Motor neuron (in vitro differentiated cells): ENCODE results near the gene MIGA2. TPM values are rescaled to one million over a fixed set of nuclear protein-coding genes. Genes with fewer than 3 reads are reported as not detected.

Source experiments
- ATAC-seq, 8 experiments: fragments of 200-7000 bp; cut with Tn5 transposase; replicated peaks in 6 of 8; 2 replicates each; pipeline ENCODE4 v1.8.0; 2021; ENCODE audit warnings: mild to moderate bottlenecking in 8 of 8, moderate library complexity in 8 of 8
- H3K27ac ChIP-seq, 2 donors: fragments of 250-450 bp; sonication (Bioruptor Pico); 2 replicates each; pipeline ENCODE4 v1.9.0; 2021; ENCODE audit warnings: antibody characterized with exemption in 2 of 2, mild to moderate bottlenecking in 2 of 2, moderate library complexity in 1 of 2
- H3K4me1 ChIP-seq, 2 donors: fragments of 250-450 bp; sonication (Bioruptor Pico); replicated peaks in 1 of 2; 2 replicates each; pipeline ENCODE4 v1.6.1; 2021; ENCODE audit warnings: antibody characterized with exemption in 2 of 2, mild to moderate bottlenecking in 2 of 2, moderate library complexity in 1 of 2
- H3K4me3 ChIP-seq, 5 donors: fragments of 250-450 bp; sonication (Bioruptor Pico); 2 replicates each; pipeline ENCODE4 v1.9.0; 2021; ENCODE audit warnings: antibody characterized with exemption in 5 of 5, mild to moderate bottlenecking in 5 of 5, moderate library complexity in 4 of 5
- WGBS, 10 experiments: fragments of 450-650 bp; shearing (Covaris generic); methylation state at CpG; one replicate each; pipeline ENCODE4 v1.0.0; 2022; 5-methylcytosine and 5-hydroxymethylcytosine counted together
- in situ Hi-C, 9 experiments: fragments of 400-800 bp; cut with MboI; loops; one replicate each; pipeline ENCODE4 v1.15.0; 2021; ENCODE audit warnings: low sequenced_read_pairs in 9 of 9, low pct_unique_long_range_greater_than_20kb in 2 of 9; ENCODE audit not compliant: unreplicated experiment in 9 of 9
- total RNA-seq, 8 experiments: library from RNA; unstranded; fragments of 300-600 nt; gene quantifications; 2 replicates each; pipeline versions ENCODE4 v1.2.3 to v1.2.4, GENCODE V29; 2022

Gene MIGA2
- total RNA-seq, 8 experiments from 2014 or later: 12.0 to 44.2 (median 15.9) TPM

DNA sequence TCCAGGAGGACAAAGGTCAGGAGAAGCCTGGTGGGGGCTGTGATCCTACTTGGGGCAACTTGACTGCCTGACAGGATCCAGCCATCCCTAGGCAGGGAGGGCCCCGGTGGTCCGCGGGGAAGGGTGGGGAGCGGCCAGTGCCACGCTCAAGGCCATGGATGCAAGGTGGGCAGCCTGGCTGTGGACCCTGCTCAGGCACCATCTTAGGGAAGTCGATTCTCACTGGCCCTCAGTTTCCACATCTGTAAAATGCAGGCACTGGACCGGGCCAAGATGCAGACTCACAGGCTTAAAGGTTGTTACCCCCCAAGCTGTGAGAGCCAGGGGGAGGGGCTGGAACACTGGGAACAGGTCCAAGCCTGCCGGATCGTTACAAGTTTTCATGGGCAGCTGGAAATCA, 35.7 kb downstream of the MIGA2 start:
- WGBS, 10 experiments: 0 to 75% (median 40%) methylated on average over 2 to 7 of the region's 9 CpGs; no CpG with 5 or more reads in 3 of the 10 experiments
- Histone ChIP-seq H3K27ac (no peak overlapping the region), H3K4me3 (no peak overlapping the region), H3K4me1 (peaks cover 5 to 13% of the 10 kb centered on the region in 2 donors)
- peak in 2 of 8 experiments; percentile 1 to 5 for ATAC-seq
- in situ Hi-C loops: no loop called here

DNA sequence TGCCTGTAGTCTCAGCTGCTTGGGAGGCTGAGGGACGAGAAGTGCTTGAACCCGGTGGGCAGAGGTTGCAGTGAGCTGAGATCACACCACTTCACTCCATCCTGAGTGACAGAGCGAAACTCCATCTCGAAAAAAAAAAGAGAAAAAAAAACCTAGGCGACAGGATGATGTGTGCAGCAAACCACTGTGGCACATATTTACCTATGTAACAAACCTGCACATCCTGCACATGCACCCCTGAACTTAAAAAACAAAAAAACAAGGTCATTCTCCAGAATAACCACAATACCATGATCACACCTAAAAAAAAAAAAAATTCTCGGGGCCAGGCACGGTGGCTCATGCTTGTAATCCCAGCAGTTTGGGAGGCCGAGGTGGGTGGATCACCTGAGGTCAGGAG, 37.0 kb downstream of the MIGA2 start:
- 80 to 100% (median 95%) methylated on average over 1 to 4 of the region's 8 CpGs; no CpG with 5 or more reads in 2 of the 10 experiments for WGBS, 10 experiments

DNA sequence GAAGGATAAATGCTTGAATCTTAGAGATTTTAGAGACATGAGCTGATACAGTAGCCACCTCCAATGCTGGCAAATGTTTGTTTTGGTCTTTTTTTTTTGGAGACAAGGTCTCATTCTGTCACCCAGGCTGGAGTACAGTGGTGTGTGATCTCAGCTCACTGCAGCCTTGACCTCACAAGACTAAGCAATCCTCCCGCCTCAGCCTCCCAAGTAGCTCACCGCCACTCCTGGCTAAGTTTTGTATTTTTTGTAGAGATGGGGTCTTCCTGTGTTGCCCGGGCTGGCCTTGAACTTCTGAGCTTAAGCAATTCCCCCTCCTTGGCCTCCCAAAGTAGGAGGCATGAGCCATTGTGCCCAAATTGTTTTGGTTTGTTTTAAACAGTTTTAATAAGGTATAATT, 37.7 kb downstream of the MIGA2 start:
- H3K4me3 ChIP-seq: no peak overlapping the region
- H3K27ac ChIP-seq: no peak overlapping the region
- WGBS, 10 experiments: 71 to 89% (median 80%) methylated on average over 1 to 3 of the region's 3 CpGs; no CpG with 5 or more reads in 6 of the 10 experiments
- H3K4me1 ChIP-seq: peaks cover 5 to 13% of the 10 kb centered on the region in 2 donors
- in situ Hi-C loops: no loop called here
- no peak for ATAC-seq

More for the DNA sequence above, 37.0 kb downstream of the MIGA2 start:
- H3K4me1 ChIP-seq: peaks cover 5 to 13% of the 10 kb centered on the region in 2 donors
- no peak overlapping the region for H3K4me3 ChIP-seq
- no peak for ATAC-seq
- in situ Hi-C loops: no loop called here
- H3K27ac ChIP-seq: no peak overlapping the region

DNA sequence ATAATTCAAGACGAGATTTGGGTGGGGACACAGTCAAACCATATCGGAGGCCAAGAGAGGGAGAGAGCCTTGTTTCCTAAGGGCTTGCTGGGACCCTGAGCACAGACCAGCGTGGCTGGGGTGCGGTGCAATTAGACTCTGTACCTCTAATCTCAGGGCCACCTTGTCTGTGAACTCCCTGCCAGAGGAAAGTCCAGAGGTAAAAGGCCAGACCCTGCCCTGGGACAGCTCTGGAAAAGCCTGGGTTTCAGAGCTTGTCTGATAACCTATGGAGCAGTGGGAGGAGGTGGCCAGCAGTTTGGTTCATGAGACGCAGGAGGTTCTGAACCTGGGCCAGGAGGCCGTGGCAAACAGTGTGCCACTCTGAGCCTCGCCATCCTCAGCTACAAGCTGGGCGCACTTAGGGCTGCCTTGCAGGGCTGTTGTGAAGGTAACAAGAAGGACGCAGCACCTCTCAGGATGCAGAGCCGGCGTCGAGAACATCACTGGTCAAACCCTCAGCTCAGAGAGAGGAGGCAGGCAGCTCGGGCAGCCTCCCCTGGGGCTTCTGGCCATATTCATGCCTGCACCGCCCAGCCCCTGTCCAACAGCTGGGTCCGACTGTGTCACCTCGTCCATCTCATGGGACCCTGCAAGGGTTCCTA, 39.7 kb downstream of the MIGA2 start:
- H3K4me1 ChIP-seq: peaks cover 6 to 12% of the 10 kb centered on the region in 2 donors
- in situ Hi-C loops: no loop called here
- no peak overlapping the region for H3K4me3 ChIP-seq
- no peak overlapping the region for H3K27ac ChIP-seq
- 73 to 100% (median 86%) methylated on average over 2 to 6 of the region's 16 CpGs; no CpG with 5 or more reads in 2 of the 10 experiments for WGBS, 10 experiments
- ATAC-seq: no peak

DNA sequence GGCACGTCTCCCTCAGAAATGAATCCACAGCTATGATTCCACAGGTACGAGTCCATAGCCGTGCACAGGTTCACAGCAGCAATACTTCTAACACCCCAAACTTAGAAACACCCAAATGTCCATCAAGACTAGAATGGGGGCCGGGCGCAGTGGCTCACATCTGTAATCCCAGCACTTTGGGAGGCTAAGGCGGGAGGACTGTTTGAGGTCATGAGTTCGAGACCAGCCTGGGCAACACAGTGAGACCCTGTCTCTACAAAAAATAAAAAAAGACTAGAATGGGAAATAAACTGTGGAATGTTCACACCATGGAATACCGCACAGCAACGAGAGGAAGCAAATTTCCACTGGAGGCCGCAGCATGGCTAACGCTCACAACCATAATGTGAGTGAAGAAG, 40.2 kb downstream of the MIGA2 start:
- Histone ChIP-seq H3K4me1 (peaks cover under 1 to 7% of the 10 kb centered on the region in 2 donors), H3K27ac (no peak overlapping the region), H3K4me3 (no peak overlapping the region)
- WGBS, 10 experiments: 60 to 100% (median 93%) methylated on average over 1 to 9 of the region's 11 CpGs; no CpG with 5 or more reads in 3 of the 10 experiments
- ATAC-seq: no peak
- in situ Hi-C loops: no loop called here

DNA sequence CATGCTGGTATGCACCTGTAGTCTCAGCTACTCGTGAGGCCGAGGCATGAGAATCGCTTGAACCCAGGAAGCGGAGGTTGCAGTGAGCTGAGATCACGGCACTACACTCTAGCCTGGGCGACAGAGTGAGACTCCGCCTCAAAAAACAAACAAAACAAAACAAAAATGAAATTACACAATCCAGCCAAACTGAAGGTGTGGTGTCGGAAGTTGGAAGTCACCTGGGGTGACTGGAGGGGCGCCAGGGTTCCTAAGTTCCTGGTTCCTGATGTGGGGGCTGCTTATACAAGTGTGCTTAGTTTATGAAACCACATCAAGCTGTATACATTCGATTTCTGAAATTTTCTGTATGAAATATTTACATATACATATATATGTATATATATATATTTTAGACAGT, 40.8 kb downstream of the MIGA2 start:
- Histone ChIP-seq H3K4me1 (peaks cover 7 to 13% of the 10 kb centered on the region in 2 donors), H3K4me3 (no peak overlapping the region), H3K27ac (no peak overlapping the region)
- in situ Hi-C loops: no loop called here
- ATAC-seq: no peak
- WGBS, 10 experiments: 61 to 93% (median 83%) methylated on average over 1 to 10 of the region's 10 CpGs

DNA sequence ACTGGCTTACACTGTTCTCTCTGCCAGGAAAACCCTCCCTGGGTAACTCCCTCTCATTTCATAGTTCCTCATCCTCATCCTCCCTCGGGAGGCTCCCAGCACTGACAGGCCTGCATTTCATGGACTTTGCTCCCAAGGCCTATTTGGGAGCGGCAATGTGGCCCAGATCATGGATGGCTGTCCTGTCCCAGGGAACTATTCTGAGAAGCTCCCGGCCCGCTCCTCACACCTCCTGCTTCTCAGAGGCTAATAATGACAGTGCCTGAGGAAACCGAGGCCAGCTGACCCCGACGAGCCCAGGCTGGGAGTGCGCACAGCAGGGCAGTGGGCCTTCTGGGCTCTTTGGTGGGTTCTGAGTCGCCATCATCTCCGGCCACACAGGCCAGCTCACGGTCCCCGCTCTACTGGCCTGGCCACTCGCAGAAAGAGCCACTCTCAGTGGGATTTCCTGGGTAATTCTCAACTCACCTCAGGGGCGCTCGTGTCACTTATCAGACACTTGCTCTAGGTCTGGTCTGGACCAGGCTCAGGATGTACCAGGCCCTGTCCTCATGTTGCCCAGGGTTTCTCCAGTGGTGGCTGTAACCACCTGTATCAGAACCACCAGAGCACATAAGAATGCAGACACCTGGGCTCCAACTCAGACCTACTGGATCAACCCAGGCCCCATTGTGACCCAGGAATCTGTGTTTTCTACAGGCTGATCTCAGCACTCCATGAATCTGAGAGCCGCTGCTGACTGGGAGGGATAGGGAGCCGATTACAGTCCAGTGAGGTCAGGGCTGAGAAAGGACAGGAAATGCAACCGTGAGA, 42.5 kb downstream of the MIGA2 start:
- no peak overlapping the region for H3K27ac ChIP-seq
- ATAC-seq: no peak
- WGBS, 10 experiments: 0 to 96% (median 80%) methylated on average over 1 to 9 of the region's 18 CpGs; no CpG with 5 or more reads in 3 of the 10 experiments
- H3K4me3 ChIP-seq: no peak overlapping the region
- peaks cover 7 to 14% of the 10 kb centered on the region in 2 donors for H3K4me1 ChIP-seq
- in situ Hi-C loops: no loop called here

DNA sequence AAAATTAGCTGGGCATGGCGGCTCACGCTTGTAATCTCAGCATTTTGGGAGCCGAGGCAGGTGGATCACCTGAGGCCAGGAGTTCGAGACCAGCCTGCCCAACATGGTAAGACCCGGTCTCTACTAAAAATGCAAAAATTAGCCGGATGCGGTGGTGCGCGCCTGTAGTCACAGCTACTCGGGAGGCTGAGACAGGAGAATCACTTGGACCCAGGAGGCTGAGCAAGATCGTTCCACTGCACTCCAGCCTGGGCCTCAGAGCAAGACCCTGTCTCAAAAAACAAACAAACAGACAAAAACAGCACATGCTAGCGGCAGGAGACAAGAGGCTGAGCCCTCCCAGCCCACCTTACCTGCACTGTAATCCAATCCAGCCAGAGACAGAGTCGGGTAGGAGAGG, 43.4 kb downstream of the MIGA2 start:
- H3K4me1 ChIP-seq: peaks cover 7 to 14% of the 10 kb centered on the region in 2 donors
- 0 to 100% (median 81%) methylated on average over 1 to 8 of the region's 13 CpGs; no CpG with 5 or more reads in 3 of the 10 experiments for WGBS, 10 experiments
- no peak for ATAC-seq
- in situ Hi-C loops: no loop called here
- no peak overlapping the region for H3K27ac ChIP-seq
- H3K4me3 ChIP-seq: peak overlapping the region in 1 of 5 donors; percentile 56

DNA sequence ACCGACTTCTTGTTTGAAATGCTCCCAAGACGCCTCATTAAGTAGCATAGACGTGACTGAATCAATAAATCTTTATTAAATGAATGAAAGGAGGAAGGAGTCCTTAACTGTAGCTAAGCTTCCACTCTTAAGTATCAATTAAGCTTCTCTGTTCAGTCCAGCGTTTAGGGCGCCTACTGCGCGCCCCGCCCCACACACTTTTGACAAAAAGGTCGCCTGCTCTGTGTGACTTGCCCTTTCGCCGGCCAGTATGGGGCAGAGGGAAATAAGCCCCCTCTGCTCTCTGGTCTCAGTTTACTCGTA, 43.8 kb downstream of the MIGA2 start:
- in situ Hi-C loops: no loop called here
- Histone ChIP-seq H3K4me3 (peak overlapping the region; percentile 40 to 98 (median 56)), H3K27ac (no peak overlapping the region), H3K4me1 (peaks cover 7 to 14% of the 10 kb centered on the region in 2 donors)
- 0 to 28% (median 2%) methylated on average over 1 to 7 of the region's 12 CpGs; no CpG with 5 or more reads in 3 of the 10 experiments for WGBS, 10 experiments
- ATAC-seq: no peak

DNA sequence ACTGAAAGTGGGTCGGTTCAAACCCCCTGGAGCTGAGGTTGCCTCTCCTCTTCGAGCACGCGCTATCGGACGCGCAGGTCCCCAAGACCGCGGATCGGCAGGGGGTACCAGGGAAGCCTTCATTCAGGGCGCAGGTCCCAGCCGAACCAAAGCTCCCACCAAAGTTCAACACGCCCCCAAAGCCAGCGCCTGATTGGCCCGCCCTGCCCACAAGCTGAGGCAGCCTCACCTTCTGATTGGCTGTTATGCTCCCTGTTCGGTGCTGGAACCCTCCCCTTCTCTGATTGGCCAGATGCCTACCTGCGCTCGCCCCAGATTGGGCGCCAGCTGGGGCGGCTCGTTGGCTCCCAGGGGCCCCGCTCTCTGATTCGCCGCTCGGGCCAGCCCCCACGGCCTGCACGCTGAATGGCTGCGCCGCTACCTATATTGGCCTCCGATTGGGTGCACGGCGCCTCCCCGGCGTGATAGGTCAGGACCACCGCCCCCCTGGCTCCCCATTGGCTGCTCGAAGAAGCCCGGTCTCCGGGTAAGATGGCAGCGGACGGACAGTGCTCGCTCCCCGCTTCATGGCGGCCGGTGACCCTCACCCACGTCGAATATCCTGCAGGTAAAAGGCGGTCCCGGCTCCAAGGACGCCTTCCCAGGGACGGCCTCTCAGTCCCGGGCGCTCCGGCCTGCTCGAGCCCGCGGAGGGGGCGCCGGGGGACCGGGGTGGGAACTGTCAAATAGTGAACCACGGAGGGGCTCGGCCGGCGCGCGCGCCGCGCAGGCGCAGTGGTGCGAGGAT, 44.4 kb downstream of the MIGA2 start, which contains the start of gene DOLPP1:
TSS of gene DOLPP1 (plus strand) at position 511 of the 787 bp plus-strand sequence. CDS start at position 532, 21 bp downstream.
- WGBS, 10 experiments: 0 to 2% (median 0%) methylated on average over 2 to 10 of the region's 70 CpGs; no CpG with 5 or more reads in 5 of the 10 experiments
- Histone ChIP-seq H3K4me3 (peak within 1 kb of the TSS; percentile 76 to 100 (median 96)), H3K27ac (peak within 1 kb of the TSS; percentile 95 to 97), H3K4me1 (peaks cover 7 to 14% of the 10 kb centered on the region in 2 donors)
- peak; percentile 91 to 97 (median 96) for ATAC-seq
- in situ Hi-C loops: no loop called here

DNA sequence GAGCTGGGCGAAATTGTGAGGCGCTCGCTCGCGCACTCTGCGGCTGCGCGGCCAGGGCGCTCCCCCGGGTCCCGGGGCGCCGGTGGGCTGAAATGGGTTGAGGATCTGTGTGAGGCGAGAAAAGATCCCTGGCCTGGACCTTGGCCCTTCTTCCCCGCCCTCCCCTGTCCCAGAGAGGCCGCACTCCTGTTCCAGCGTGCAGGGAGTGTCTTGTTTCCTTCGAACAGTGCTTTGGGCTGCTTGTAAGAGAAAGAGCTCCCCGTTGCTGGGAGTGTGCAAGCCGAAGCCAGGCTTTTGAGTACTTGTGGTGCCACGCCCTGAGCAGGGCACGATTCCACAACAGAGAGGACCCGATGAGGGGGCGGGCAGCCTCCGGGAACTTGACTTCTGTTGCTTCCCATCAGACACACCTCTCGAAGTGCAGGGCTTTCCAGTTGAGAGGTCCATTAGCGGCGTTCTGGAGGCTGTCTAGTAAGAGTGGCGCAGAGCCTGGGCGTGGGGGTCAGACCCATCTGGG, 45.0 kb downstream of the MIGA2 start:
- in situ Hi-C loops: no loop called here
- H3K4me3 ChIP-seq: peak overlapping the region; percentile 76 to 100 (median 96)
- peak in 3 of 8 experiments; percentile 0 to 27 (median 13) for ATAC-seq

DNA sequence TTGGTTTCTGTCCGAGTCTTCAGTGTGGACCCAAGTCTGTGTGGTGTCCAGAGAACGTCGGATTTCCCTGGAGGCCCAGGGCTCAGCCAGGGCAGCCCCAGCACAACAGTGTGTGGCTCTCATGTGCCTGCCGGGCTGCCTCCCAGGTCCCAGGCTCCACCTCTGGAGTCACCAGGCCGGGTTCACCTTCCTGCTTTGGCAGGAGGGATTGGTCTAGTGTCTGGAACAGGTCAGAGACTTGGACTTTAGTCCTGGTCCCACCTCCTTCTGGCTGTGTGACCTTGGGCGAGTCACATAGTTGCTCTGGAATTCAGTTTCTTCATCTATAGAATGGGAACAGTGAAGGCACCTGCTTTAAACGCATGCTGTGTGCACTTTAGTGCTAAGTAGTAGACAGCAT, 47.7 kb downstream of the MIGA2 start:
- H3K27ac ChIP-seq: no peak overlapping the region
- H3K4me1 ChIP-seq: peaks cover 7 to 14% of the 10 kb centered on the region in 2 donors
- no peak overlapping the region for H3K4me3 ChIP-seq
- ATAC-seq: no peak
- 60 to 93% (median 77%) methylated on average over 1 to 5 of the region's 7 CpGs; no CpG with 5 or more reads in 6 of the 10 experiments for WGBS, 10 experiments
- in situ Hi-C loops: no loop called here

More for the DNA sequence above, 45.0 kb downstream of the MIGA2 start:
- 0 to 10% (median 3%) methylated on average over 2 to 11 of the region's 30 CpGs; no CpG with 5 or more reads in 4 of the 10 experiments for WGBS, 10 experiments
- Histone ChIP-seq H3K27ac (peak overlapping the region; percentile 95 to 97), H3K4me1 (peaks cover 7 to 14% of the 10 kb centered on the region in 2 donors)
